Mononuclear cell (primary cell): ENCODE measurements around the gene SLK. TPM values are rescaled to one million over a fixed set of nuclear protein-coding genes. Genes with fewer than 3 reads are reported as not detected.

Experiments
- H3K27me3 ChIP-seq: 2 replicates; pipeline ENCODE4 v1.6.0; 2011; ENCODE audit warnings: low read length, control low read depth; ENCODE audit not compliant: insufficient read depth
- H3K4me1 ChIP-seq: 2 replicates; pipeline ENCODE4 v1.5.1; 2011; ENCODE audit warnings: mild to moderate bottlenecking, low read length, control low read depth; ENCODE audit not compliant: insufficient read depth
- H3K4me3 ChIP-seq: 2 replicates; pipeline ENCODE4 v1.5.1; 2011; ENCODE audit warnings: mild to moderate bottlenecking, low read length, moderate library complexity
- H3K9me3 ChIP-seq: 2 replicates; pipeline ENCODE4 v1.5.1; 2011; ENCODE audit warnings: low read depth, mild to moderate bottlenecking, control low read depth, low read length
- total RNA-seq: library from RNA; depleted of rRNA; stranded (reverse); fragments of >200 nt; gene quantifications from one replicate; pipeline ENCODE4 v1.2.3, GENCODE V29; 2012

The SLK gene
- total RNA-seq, 1 donor = 75.2 TPM

DNA sequence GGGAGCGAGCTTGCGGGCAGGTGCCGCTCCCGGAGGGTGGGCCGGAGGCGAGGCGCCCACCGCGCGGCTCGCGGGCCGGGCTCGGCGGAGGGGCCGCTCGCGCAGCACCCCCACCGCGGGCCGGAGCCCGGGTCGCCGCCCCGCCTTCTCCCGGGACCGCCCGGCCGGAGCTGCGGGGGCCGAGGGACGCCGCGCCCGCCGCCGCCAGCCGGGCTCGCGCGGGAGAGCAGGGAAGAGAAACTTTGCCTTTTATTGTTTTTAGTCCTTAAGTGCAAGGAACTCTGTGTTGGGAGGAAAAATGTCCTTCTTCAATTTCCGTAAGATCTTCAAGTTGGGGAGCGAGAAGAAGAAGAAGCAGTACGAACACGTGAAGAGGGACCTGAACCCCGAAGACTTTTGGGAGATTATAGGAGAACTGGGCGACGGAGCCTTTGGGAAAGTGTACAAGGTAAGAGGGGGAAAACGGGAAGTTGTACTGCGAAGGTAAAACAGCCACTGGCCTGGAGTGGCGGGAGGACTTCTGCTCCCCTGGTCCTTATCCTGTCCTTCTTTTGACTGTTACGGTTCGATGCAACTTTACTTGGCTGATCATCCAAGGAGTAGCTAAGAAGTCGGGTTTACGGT, 620 bp downstream of the SLK start:
- Histone ChIP-seq H3K4me3 (peak overlapping the region; percentile 91), H3K9me3 (no peaks in the 10 kb centered on the region), H3K4me1 (peaks cover 28% of the 10 kb centered on the region), H3K27me3 (no peaks in the 10 kb centered on the region)

DNA sequence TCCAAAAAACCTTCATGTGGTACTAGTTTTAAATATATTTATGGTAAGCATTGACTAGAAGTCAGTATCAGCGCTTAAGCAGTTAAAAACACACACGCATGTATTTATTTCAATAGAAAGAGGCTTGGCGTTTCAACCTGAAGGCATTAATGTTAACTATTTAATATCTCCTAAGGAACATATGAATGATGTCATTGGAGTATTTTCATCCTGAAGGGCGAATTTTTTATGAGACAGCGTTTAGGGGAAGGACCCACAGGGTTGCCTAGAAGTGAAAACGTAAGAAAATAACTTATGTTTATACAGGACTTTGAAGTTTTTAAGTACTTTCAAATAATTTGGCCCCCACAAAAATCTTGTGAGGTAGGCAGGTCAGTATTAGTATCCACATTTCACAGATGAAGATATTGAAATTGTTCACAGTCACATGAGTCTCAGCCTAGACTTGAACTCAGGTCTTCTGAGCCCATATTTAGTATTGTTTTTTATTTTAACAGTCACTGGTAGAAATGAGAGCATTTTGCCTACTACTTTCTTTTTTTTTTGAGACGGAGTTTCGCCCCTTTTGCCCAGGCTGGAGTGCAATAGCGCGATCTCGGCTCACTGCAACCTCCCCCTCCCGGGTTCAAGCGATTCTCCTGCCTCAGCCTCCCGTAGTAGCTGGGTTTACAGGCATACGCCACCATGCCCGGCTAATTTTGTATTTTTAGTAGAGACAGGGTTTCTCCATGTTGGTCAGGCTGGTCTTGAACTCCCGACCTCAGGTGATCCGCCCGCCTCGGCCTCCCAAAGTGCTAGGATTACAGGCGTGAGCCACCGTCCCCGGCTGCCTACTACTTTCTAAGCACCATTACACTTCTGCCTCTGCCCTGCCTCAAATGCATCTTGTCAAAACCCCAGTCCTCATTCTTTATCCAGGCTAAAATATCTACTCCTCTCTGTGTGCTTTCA, 1.8 kb downstream of the SLK start:
- no peaks in the 10 kb centered on the region for H3K9me3 ChIP-seq
- H3K4me3 ChIP-seq = peak overlapping the region; percentile 91
- H3K4me1 ChIP-seq = peaks cover 28% of the 10 kb centered on the region
- no peaks in the 10 kb centered on the region for H3K27me3 ChIP-seq

DNA sequence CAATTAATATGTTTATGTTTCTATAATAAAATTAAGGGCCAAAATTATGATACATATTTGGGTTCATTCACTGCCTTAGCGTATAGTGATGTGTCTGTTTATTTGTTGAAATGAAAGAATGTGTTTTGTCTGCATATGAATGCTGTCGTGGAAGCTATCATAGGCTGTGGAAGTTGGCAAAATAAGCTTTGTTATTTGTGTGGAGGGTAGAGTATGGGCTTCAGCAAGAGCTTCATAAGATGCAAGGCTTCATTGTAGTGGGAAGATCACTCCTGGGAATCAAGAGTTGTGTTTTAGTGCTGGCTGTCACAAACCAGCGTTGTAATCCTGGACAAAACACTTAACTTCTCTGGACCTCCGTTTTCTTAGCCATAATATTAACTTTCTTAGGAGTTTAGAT, 2.5 kb downstream of the SLK start:
- Histone ChIP-seq H3K4me1 (peaks cover 28% of the 10 kb centered on the region), H3K4me3 (no peak overlapping the region), H3K9me3 (no peaks in the 10 kb centered on the region), H3K27me3 (no peaks in the 10 kb centered on the region)

DNA sequence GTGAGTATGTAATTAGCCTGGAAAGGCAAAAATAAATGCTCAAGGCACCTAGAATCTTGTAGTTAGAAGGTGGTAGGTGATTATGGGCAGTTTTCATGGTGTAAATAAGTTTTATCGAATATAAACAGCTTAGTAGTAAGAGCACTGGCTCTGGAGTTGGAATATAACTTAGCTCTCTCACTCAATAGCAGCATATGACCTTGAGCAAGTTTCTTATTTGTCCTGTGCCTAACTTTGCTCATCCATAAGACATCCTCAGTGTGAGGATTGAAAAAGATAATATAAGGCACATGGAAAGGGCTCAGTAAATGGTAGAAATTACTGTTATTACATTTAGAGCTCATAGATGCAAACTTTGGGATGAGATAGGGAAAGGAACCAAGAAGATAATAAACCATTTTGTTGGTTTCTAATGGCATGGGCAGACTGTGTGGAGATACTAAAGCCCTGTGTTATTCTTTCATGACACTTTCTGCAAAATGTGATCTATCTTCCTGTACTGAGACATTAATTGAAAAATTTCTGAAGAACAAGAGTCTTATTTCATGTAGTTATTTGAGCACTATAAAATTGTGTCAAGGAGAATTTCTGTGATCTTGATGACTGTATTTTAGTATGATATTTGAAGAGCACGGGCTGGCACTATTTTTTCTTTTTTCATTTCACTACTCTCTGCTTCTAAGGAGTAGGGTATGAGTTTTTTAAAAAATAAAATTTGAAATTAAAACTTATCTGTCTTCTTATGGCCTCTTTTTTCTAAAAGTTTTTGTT, 3.1 kb downstream of the SLK start:
- Histone ChIP-seq H3K4me3 (no peak overlapping the region), H3K4me1 (peaks cover 28% of the 10 kb centered on the region), H3K9me3 (no peaks in the 10 kb centered on the region), H3K27me3 (no peaks in the 10 kb centered on the region)

DNA sequence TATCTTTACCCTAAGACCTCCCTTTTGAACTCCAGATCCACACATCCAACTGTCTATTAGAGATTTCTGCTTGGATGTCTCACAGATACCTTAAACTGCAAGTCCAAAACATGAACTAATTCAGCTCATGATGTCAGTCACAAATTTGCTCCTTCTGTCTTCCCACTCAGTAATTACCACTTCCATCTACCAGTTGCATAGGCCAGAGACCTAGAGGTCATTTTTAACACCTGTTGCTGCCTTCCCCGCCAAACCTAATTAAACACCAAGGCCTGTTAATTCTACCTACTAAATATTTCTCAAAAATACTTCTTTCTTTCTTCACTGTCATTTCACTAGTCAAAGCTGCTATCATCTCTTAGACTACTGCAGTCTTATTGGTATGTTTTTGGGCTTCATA, 8.2 kb downstream of the SLK start:
- no peaks in the 10 kb centered on the region for H3K9me3 ChIP-seq
- H3K27me3 ChIP-seq = no peaks in the 10 kb centered on the region
- H3K4me1 ChIP-seq = peaks cover 9% of the 10 kb centered on the region
- no peak overlapping the region for H3K4me3 ChIP-seq

DNA sequence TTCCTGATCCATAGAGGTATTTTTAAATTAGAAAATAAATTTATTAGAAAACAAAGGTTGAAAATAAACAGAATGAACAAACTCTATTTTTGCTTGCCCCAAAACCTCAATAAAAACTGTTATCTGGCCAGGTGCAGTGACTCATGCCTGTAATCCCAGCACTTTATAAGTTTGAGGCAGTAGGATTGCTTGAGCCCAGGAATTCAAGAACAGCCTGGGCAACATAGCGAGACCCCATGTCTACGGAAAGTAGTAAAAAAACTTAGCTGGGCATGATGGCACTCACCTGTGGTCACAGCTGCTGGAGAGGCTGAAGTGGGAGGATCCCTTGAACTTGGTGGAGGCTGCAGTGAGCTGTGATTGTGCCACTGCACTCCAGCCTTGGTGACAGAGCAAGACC, 10.3 kb downstream of the SLK start:
- Histone ChIP-seq H3K9me3 (no peaks in the 10 kb centered on the region), H3K27me3 (no peaks in the 10 kb centered on the region), H3K4me1 (peaks cover 5% of the 10 kb centered on the region), H3K4me3 (no peak overlapping the region)

DNA sequence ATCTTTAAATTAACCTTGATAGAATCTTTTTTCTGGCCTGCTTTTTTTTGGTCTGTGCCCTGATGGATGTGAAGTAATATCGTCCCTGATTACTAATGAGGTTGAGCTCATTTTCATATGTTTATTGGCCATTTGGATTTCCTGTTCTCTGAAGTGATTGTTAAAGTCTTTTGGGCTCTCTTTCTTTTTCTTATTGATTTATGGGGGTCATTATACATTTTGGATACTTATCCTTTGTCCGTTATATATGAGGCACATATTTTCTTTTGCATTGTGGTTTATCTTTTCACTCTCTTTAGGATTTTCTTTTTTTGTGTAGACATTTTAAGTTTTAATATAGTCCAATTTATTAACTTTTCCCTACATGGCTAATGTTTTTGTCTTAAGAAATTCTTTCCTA, 12.6 kb downstream of the SLK start:
- no peak overlapping the region for H3K4me3 ChIP-seq
- H3K4me1 ChIP-seq = peaks cover 21% of the 10 kb centered on the region
- H3K9me3 ChIP-seq = no peaks in the 10 kb centered on the region
- H3K27me3 ChIP-seq = no peaks in the 10 kb centered on the region

DNA sequence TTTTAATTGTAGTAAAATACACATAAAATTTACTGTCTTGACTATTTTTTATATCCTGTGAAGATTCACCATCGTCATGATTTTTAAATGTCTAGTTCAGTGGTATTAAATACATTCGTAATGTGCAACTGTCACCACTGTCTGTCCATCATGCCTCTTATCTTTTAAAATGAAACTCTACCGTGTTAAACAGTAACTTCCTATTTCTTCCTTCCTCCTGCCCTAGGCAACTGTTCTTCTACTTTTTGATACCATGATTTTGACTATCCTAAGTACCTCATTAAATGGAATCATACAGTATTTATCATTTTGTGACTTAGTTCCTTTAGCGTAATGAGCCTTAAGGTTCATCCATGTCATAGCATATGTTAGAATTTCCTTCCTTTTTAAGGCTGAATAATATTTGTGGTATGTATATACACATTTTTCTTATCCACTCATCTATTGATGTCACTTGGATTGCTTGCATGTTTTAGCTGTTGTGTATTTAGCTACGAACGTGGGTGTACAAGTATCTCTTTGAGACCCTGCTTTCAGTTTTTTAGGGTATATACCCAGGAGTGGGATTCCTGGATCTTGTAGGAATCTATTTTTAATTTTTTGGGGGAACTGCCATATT, 13.5 kb downstream of the SLK start:
- Histone ChIP-seq H3K4me3 (no peak overlapping the region), H3K9me3 (no peaks in the 10 kb centered on the region), H3K27me3 (no peaks in the 10 kb centered on the region), H3K4me1 (peaks cover 22% of the 10 kb centered on the region)

DNA sequence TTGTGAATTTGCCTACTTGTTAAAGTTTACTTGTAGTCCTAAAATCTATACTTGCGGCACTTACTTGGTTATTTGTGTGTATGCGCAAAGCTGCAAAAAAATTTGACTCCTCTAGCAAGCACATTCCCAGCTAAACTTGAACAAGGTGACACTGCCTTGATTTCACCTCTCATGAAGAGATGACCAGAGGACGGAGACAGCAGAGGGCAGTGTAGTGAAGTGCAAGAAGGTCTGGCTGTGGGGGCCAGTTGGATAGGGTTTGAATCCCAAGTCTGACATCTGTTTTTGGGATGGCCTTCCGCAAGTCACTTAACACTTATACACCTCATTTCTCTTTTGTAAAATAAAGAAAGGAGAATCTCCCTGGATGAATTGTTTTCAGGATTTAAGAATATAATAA, 15.7 kb downstream of the SLK start:
- Histone ChIP-seq H3K27me3 (no peaks in the 10 kb centered on the region), H3K4me1 (peaks cover 22% of the 10 kb centered on the region), H3K4me3 (no peak overlapping the region), H3K9me3 (no peaks in the 10 kb centered on the region)

DNA sequence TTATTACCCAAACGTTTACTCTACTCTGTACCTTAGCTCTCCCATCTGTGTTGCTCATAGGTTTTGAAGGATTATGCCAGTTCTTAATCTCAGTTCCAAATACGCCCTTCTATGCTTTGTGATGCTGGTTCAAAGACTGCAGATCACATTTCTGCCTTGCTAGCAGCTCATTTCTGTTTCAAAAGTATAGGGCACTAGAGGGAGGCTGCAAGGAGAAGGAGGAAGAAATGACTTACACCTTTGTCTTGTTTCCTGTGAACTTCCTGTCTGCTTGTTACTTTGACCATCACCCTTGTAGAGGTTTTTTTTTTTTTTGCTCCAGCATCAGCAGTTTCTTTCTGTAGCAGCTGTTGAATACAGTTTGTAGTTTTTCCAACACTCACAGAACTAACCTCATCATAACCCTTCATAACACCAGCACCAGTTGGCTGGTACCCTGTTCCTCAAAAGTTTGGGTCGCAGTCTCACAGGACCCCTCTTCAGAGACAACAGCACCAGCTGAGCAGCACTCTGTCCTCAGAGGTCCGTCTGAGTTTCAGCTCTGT, 16.5 kb downstream of the SLK start:
- H3K4me1 ChIP-seq = peaks cover 22% of the 10 kb centered on the region
- no peaks in the 10 kb centered on the region for H3K9me3 ChIP-seq
- no peaks in the 10 kb centered on the region for H3K27me3 ChIP-seq
- H3K4me3 ChIP-seq = no peak overlapping the region

DNA sequence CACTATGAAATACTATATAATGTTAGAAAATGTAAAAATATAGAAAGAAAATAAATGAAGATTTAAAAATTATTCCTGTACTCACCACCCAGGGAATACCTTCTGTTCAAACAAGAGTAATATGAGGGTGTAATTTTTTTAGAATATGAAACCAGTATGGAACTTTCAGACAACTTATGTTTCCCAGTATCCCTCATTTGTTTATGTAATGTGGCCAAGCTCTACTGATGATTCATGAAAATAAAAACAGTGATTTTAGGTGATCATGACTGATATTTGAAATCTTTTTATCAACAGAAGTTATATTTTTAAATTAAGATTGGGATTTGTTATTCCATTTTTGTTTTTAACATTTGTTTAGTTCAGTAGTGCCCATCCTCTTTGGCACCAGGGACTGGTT, 18.8 kb downstream of the SLK start:
- peaks cover 17% of the 10 kb centered on the region for H3K4me1 ChIP-seq
- H3K27me3 ChIP-seq = no peaks in the 10 kb centered on the region
- no peaks in the 10 kb centered on the region for H3K9me3 ChIP-seq

DNA sequence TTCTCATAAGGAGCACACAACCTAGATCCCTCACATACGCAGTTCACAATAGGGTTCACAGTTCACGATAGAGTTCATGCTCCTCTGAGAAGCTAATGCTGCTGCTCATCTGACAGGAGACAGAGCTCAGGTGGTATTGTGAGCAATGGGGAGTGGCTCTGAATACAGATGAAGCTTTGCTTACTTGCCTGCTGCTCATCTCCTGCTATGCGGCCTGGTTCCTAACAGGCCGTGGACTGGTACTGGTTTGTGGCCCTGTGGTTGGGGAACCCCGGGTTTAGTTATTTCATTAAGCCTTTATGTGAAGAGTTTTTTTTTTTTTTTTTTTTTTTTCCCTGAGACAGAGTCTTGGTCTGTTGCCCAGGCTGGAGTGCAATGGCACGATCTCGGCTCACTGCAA, 19.4 kb downstream of the SLK start:
- H3K27me3 ChIP-seq = no peaks in the 10 kb centered on the region
- peaks cover 17% of the 10 kb centered on the region for H3K4me1 ChIP-seq
- H3K4me3 ChIP-seq = no peak overlapping the region
- H3K9me3 ChIP-seq = no peaks in the 10 kb centered on the region

More for the DNA sequence above, 18.8 kb downstream of the SLK start:
- H3K4me3 ChIP-seq = no peak overlapping the region

DNA sequence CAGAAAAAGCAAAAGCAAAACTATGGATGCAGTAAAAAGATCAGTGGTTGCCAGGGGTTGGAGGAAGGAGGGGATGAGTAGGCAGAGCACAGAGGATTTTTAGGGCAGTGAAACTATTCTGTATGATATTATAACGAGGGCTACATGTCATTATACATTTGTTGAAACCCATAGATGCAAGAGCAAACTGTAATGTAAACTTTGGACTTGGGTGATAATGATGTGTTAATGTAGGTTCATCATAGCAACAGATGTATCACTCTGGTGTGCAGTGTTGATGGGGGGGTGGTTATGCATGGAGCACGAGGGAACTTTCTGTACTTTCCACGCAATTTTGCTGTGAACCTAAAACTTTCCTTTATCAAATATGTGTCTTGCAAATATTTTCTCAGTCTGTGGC, 23.2 kb downstream of the SLK start:
- Histone ChIP-seq H3K9me3 (no peaks in the 10 kb centered on the region), H3K4me3 (no peak overlapping the region), H3K4me1 (no peaks in the 10 kb centered on the region), H3K27me3 (no peaks in the 10 kb centered on the region)

DNA sequence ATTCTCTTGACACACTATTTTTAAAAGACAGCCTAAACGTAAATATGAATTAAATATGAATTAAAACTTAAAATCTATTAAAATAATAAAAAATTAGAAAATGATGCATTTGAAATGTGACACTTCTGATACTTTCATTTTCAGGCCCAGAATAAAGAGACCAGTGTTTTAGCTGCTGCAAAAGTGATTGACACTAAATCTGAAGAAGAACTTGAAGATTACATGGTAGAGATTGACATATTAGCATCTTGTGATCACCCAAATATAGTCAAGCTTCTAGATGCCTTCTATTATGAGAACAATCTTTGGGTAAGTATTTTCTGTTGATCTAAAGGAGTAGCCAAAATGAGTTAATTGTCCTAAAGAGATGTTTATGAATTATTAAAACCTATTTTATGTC, 23.6 kb downstream of the SLK start:
- H3K27me3 ChIP-seq = no peaks in the 10 kb centered on the region
- no peaks in the 10 kb centered on the region for H3K9me3 ChIP-seq
- no peak overlapping the region for H3K4me3 ChIP-seq
- no peaks in the 10 kb centered on the region for H3K4me1 ChIP-seq
